H1 (cell line): ENCODE results near the gene DNAJC22.

Experiments
- EP300 ChIP-seq, 2 experiments: IDR thresholded peaks; 1 replicate in 1 of 2; 2 replicates in 1 of 2; pipeline ENCODE4 v1.6.1; 2011 to 2012; ENCODE audit warnings: low read depth in 2 of 2, low read length in 2 of 2, mild to moderate bottlenecking in 2 of 2, borderline replicate concordance in 1 of 2, inconsistent platforms in 1 of 2, moderate library complexity in 1 of 2
- JUN ChIP-seq: IDR thresholded peaks from 2 replicates; pipeline ENCODE4 v1.6.1; 2011; ENCODE audit warnings: low read depth, mild to moderate bottlenecking, improper control_type of control experiment, low read length
- KDM5A ChIP-seq: fragments of 200-600 bp; IDR thresholded peaks from 2 replicates; pipeline ENCODE4 v1.7.1; 2012; ENCODE audit warnings: mild to moderate bottlenecking, low read length, inconsistent platforms, mixed read lengths
- PHF8 ChIP-seq: fragments of 200-600 bp; sonication (generic); conservative IDR thresholded peaks from 2 replicates; pipeline ENCODE4 v1.7.1; 2012; ENCODE audit warnings: low read depth, mild to moderate bottlenecking, inconsistent platforms, low read length, moderate library complexity
- POLR2A ChIP-seq, 2 experiments: IDR thresholded peaks; 1 replicate in 1 of 2; 2 replicates in 1 of 2; pipeline ENCODE4 v1.6.1; 2011; ENCODE audit warnings: low read depth in 2 of 2, low read length in 2 of 2, mild to moderate bottlenecking in 2 of 2; ENCODE audit errors: control extremely low read depth in 1 of 2
- POLR2AphosphoS5 ChIP-seq: IDR thresholded peaks from 2 replicates; pipeline ENCODE4 v1.6.1; 2011; ENCODE audit warnings: low read depth, low read length
- RAD21 ChIP-seq, 2 experiments: IDR thresholded peaks in 1 of 2; conservative IDR thresholded peaks in 1 of 2; 2 replicates each; pipeline ENCODE4 v1.6.1; 2011; ENCODE audit warnings: low read depth in 2 of 2, low read length in 2 of 2, improper control_type of control experiment in 1 of 2, inconsistent platforms in 1 of 2, mild to moderate bottlenecking in 1 of 2, moderate library complexity in 1 of 2
- SIRT6 ChIP-seq: IDR thresholded peaks from one replicate; pipeline ENCODE4 v1.7.1; 2012; ENCODE audit warnings: low read length, inconsistent platforms
- SIX5 ChIP-seq: IDR thresholded peaks from 2 replicates; pipeline ENCODE4 v1.6.1; 2011; ENCODE audit warnings: mild to moderate bottlenecking, low read depth, low read length
- SUZ12 ChIP-seq: fragments of 200-600 bp; sonication (generic); IDR thresholded peaks from 2 replicates; pipeline ENCODE4 v1.6.1; 2012; ENCODE audit warnings: mild to moderate bottlenecking, inconsistent platforms, low read length, moderate library complexity, mixed read lengths
- YY1 ChIP-seq: IDR thresholded peaks from 2 replicates; pipeline ENCODE4 v1.6.1; 2011; ENCODE audit warnings: low read depth, mild to moderate bottlenecking, low read length
- TF ChIP-seq, protein P1 (sequence below), 3 experiments: IDR thresholded peaks; 1 replicate in 2 of 3; 2 replicates in 1 of 3; pipeline versions ENCODE4 v1.5.1 to v1.6.1; 2011; ENCODE audit warnings: low read length in 3 of 3, mild to moderate bottlenecking in 3 of 3, inconsistent platforms in 2 of 3, low read depth in 1 of 3, moderate library complexity in 1 of 3; ENCODE audit not compliant: insufficient read depth in 1 of 3; ENCODE audit errors: control extremely low read depth in 1 of 3
- TF ChIP-seq, protein P2 (sequence below): IDR thresholded peaks from 2 replicates; pipeline ENCODE4 v1.6.1; 2012; ENCODE audit warnings: inconsistent platforms
- TF ChIP-seq, protein P3 (sequence below): IDR thresholded peaks from 2 replicates; pipeline ENCODE4 v1.6.1; 2012; ENCODE audit warnings: low read length, inconsistent platforms

DNA sequence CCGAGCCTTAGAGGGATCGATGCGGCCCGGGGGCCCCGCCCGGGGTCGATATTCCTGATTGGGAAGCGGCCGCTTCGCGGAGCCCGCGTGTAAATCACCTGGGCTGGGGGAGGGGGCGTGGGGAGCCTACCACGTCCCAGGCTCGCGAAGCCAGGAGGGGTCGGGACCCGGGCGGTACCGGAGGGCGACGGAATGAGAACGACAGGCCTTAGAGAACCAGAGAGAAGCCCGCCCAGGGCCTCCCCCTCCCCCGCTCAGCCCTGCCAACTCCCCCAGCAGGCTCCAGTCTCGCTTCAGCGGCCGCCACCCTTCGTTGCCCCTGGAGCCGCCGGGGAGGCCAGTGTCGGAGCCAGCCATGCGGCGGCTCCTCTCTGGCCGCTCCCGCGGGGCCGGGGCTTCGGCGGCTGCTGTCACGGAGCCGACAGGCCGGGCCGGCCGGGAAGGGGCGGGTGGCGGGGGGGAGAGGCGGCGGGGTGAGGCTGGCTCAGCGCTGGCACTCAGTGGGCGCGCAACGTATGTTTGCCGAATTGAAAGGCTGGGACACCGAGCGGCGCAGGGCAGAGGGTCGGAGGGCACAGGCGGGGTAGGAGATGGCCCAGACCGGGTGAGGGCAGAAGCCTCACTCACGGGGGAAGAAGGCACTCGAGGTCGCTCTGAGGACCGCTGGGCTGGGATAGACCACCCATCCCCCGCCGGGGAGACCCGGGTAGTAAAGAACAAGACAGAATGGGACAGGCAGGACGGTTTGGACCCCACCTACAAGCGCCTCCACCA, 1.4 kb upstream of the DNAJC22 start:
- TF ChIP-seq KDM5A, result no peak
- TF ChIP-seq EP300 (IDR thresholded peaks at IDR 0.05; ENCODE audit: borderline replicate concordance in 1 of 2, low read depth in 2 of 2, low read length in 2 of 2), result no peak
- TF ChIP-seq, protein P1, sequence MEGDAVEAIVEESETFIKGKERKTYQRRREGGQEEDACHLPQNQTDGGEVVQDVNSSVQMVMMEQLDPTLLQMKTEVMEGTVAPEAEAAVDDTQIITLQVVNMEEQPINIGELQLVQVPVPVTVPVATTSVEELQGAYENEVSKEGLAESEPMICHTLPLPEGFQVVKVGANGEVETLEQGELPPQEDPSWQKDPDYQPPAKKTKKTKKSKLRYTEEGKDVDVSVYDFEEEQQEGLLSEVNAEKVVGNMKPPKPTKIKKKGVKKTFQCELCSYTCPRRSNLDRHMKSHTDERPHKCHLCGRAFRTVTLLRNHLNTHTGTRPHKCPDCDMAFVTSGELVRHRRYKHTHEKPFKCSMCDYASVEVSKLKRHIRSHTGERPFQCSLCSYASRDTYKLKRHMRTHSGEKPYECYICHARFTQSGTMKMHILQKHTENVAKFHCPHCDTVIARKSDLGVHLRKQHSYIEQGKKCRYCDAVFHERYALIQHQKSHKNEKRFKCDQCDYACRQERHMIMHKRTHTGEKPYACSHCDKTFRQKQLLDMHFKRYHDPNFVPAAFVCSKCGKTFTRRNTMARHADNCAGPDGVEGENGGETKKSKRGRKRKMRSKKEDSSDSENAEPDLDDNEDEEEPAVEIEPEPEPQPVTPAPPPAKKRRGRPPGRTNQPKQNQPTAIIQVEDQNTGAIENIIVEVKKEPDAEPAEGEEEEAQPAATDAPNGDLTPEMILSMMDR (IDR thresholded peaks at IDR 0.05; ENCODE audit: control extremely low read depth in 1 of 3, insufficient read depth in 1 of 3, low read depth in 1 of 3, low read length in 3 of 3), result no peak
- TF ChIP-seq, protein P2, sequence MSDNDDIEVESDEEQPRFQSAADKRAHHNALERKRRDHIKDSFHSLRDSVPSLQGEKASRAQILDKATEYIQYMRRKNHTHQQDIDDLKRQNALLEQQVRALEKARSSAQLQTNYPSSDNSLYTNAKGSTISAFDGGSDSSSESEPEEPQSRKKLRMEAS, result no peak
- no peak for TF ChIP-seq PHF8
- TF ChIP-seq POLR2AphosphoS5, result no peak
- no peak for TF ChIP-seq RAD21 (IDR thresholded peaks at IDR 0.05 in 1 of 2, conservative IDR thresholded peaks at IDR 0.05 in 1 of 2; ENCODE audit: low read depth in 2 of 2, low read length in 2 of 2)
- TF ChIP-seq JUN, result no peak
- TF ChIP-seq, protein P3, sequence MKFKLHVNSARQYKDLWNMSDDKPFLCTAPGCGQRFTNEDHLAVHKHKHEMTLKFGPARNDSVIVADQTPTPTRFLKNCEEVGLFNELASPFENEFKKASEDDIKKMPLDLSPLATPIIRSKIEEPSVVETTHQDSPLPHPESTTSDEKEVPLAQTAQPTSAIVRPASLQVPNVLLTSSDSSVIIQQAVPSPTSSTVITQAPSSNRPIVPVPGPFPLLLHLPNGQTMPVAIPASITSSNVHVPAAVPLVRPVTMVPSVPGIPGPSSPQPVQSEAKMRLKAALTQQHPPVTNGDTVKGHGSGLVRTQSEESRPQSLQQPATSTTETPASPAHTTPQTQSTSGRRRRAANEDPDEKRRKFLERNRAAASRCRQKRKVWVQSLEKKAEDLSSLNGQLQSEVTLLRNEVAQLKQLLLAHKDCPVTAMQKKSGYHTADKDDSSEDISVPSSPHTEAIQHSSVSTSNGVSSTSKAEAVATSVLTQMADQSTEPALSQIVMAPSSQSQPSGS, result no peak
- TF ChIP-seq SIRT6, result no peak
- TF ChIP-seq YY1, result no peak
- TF ChIP-seq POLR2A (IDR thresholded peaks at IDR 0.05; ENCODE audit: control extremely low read depth in 1 of 2, low read depth in 2 of 2, low read length in 2 of 2), result no peak
- peak; percentile 2; the same call in 1 of the 2 replicates for TF ChIP-seq SUZ12
- TF ChIP-seq SIX5, result no peak
